H1 (cell line): ENCODE results near the gene STOML1. TPM values are rescaled to one million over a fixed set of nuclear protein-coding genes. Genes with fewer than 3 reads are reported as not detected.

ENCODE experiments used
- CTCF ChIA-PET: fragments of 300-600 bp; sonication (Branson Sonifier 250); formaldehyde crosslinking; loops from one replicate; lab custom pipeline; 2021; ENCODE audit not compliant: partially characterized antibody; lab: Charles Lee
- POLR2A ChIA-PET: fragments of 300-600 bp; sonication (Branson Sonifier 250); formaldehyde crosslinking; loops from one replicate; lab custom pipeline; 2021; ENCODE audit warnings: inconsistent platforms; ENCODE audit not compliant: partially characterized antibody; lab: Charles Lee
- DNase-seq, 2 experiments: peaks; one replicate each; pipeline versions ENCODE4 v3.0.0 to v3.0.0-alpha.2; 2010 to 2022; ENCODE audit warnings: low spot score in 2 of 2, low read depth in 1 of 2, mixed read lengths in 1 of 2
- FAIRE-seq: peaks from 2 replicates; lab custom pipeline; 2011; peaks lifted over from hg19 to GRCh38; lab: Jason Lieb, UNC
- H2AFZ ChIP-seq: 2 replicates; pipeline ENCODE4 v1.8.1; 2012; ENCODE audit warnings: low read length, inconsistent platforms
- H2AK5ac ChIP-seq: 2 replicates; pipeline ENCODE4 v1.6.1; 2013; ENCODE audit warnings: low read depth, low read length
- H2BK120ac ChIP-seq: replicated peaks from 2 replicates; pipeline ENCODE3; 2013; ENCODE audit warnings: low read depth, low read length, inconsistent platforms
- H2BK12ac ChIP-seq: 2 replicates; pipeline ENCODE4 v1.6.1; 2013; ENCODE audit warnings: low read depth, low read length
- H2BK15ac ChIP-seq: 2 replicates; pipeline ENCODE4 v1.6.1; 2013; ENCODE audit warnings: low read length
- H2BK20ac ChIP-seq: 2 replicates; pipeline ENCODE4 v1.6.1; 2013; ENCODE audit warnings: low read length
- H2BK5ac ChIP-seq: 2 replicates; pipeline ENCODE4 v1.6.1; 2013; ENCODE audit warnings: low read depth, low read length
- H3K14ac ChIP-seq: 2 replicates; pipeline ENCODE4 v1.6.1; 2013; ENCODE audit warnings: inconsistent platforms; ENCODE audit not compliant: insufficient read length
- H3K18ac ChIP-seq: 2 replicates; pipeline ENCODE4 v1.6.1; 2013; ENCODE audit warnings: low read length; ENCODE audit errors: extremely low read depth
- H3K23ac ChIP-seq: 2 replicates; pipeline ENCODE4 v1.6.1; 2013; ENCODE audit warnings: inconsistent platforms; ENCODE audit not compliant: insufficient read length
- H3K23me2 ChIP-seq: 2 replicates; pipeline ENCODE4 v1.6.1; 2013; ENCODE audit warnings: low read depth, low read length
- H3K27ac ChIP-seq: 2 replicates; pipeline ENCODE4 v1.6.1; 2011; ENCODE audit warnings: low read depth, low read length, inconsistent platforms
- H3K27me3 ChIP-seq, 4 experiments: replicated peaks in 1 of 4; 1 replicate in 1 of 4; 2 replicates in 3 of 4; pipeline versions ENCODE4 v1.6.1 to v1.8.1; 2011 to 2013; ENCODE audit warnings: low read length in 3 of 4, mild to moderate bottlenecking in 3 of 4, inconsistent platforms in 2 of 4, mixed read lengths in 2 of 4, moderate library complexity in 1 of 4; ENCODE audit not compliant: control insufficient read depth in 3 of 4, insufficient read depth in 3 of 4; ENCODE audit errors: extremely low read depth in 1 of 4
- H3K36me3 ChIP-seq, 4 experiments: 2 replicates each; pipeline versions ENCODE4 v1.6.1 to v1.8.1; 2011 to 2013; ENCODE audit warnings: mild to moderate bottlenecking in 4 of 4, low read length in 3 of 4, moderate library complexity in 2 of 4, control low read depth in 1 of 4, inconsistent platforms in 1 of 4; ENCODE audit not compliant: insufficient read depth in 4 of 4, control insufficient read depth in 2 of 4
- H3K4ac ChIP-seq: replicated peaks from 2 replicates; pipeline ENCODE3; 2013; ENCODE audit warnings: low read length, low read depth, mixed read lengths, inconsistent platforms; ENCODE audit not compliant: insufficient read length
- H3K4me1 ChIP-seq, 4 experiments: replicated peaks in 1 of 4; 1 replicate in 1 of 4; 2 replicates in 3 of 4; pipeline versions ENCODE4 v1.6.1 to v1.8.1; 2011 to 2013; ENCODE audit warnings: low read length in 3 of 4, inconsistent platforms in 2 of 4, mixed read lengths in 1 of 4; ENCODE audit not compliant: insufficient read depth in 4 of 4, control insufficient read depth in 3 of 4
- H3K4me2 ChIP-seq, 2 experiments: 2 replicates each; pipeline versions ENCODE4 v1.6.1 to v1.8.1; 2011 to 2013; ENCODE audit warnings: low read depth in 2 of 2, low read length in 2 of 2, control low read depth in 1 of 2, inconsistent platforms in 1 of 2, mild to moderate bottlenecking in 1 of 2; ENCODE audit not compliant: insufficient read depth in 1 of 2
- H3K4me3 ChIP-seq, 4 experiments: fragments of 200-600, 300-600 bp in 1 of 4; sonication (generic), shearing (Covaris generic), sonication (Bioruptor Twin) in 1 of 4; 2 replicates each; pipeline versions ENCODE4 v1.5.1 to v1.8.1; 2011 to 2016; ENCODE audit warnings: low read length in 4 of 4, low read depth in 3 of 4, control low read depth in 2 of 4, inconsistent platforms in 2 of 4, mild to moderate bottlenecking in 2 of 4, mixed read lengths in 1 of 4, moderate library complexity in 1 of 4; ENCODE audit not compliant: insufficient read depth in 2 of 4; ENCODE audit errors: extremely low read depth in 1 of 4
- H3K56ac ChIP-seq: replicated peaks from 2 replicates; pipeline ENCODE3; 2013; ENCODE audit warnings: low read depth, mild to moderate bottlenecking, mixed read lengths, low read length, inconsistent platforms; ENCODE audit not compliant: insufficient read length
- H3K79me1 ChIP-seq: 2 replicates; pipeline ENCODE4 v1.6.1; 2013; ENCODE audit warnings: low read depth, low read length, control low read depth
- H3K79me2 ChIP-seq, 2 experiments: 2 replicates each; pipeline versions ENCODE4 v1.6.1 to v1.8.1; 2012 to 2013; ENCODE audit warnings: low read length in 2 of 2, mild to moderate bottlenecking in 2 of 2, inconsistent platforms in 1 of 2; ENCODE audit not compliant: insufficient read depth in 2 of 2, control insufficient read depth in 1 of 2
- H3K9ac ChIP-seq, 4 experiments: replicated peaks in 1 of 4; 1 replicate in 1 of 4; 2 replicates in 3 of 4; pipeline versions ENCODE4 v1.6.1 to v1.8.1; 2011 to 2013; ENCODE audit warnings: low read depth in 3 of 4, low read length in 3 of 4, control low read depth in 2 of 4, mild to moderate bottlenecking in 2 of 4, moderate library complexity in 2 of 4, inconsistent platforms in 1 of 4; ENCODE audit errors: extremely low read depth in 1 of 4
- H3K9me3 ChIP-seq, 2 experiments: 2 replicates each; pipeline versions ENCODE4 v1.6.1 to v1.8.1; 2012 to 2013; ENCODE audit warnings: mild to moderate bottlenecking in 2 of 2, moderate library complexity in 2 of 2, control low read depth in 1 of 2, inconsistent platforms in 1 of 2, low read depth in 1 of 2, low read length in 1 of 2, mixed read lengths in 1 of 2; ENCODE audit not compliant: insufficient read depth in 2 of 2
- H4K20me1 ChIP-seq, 2 experiments: replicated peaks in 1 of 2; 2 replicates each; pipeline versions ENCODE3 to v1.8.1; 2011 to 2013; ENCODE audit warnings: inconsistent platforms in 2 of 2, low read length in 2 of 2, mild to moderate bottlenecking in 1 of 2; ENCODE audit not compliant: insufficient read depth in 2 of 2, control insufficient read depth in 1 of 2
- H4K5ac ChIP-seq: 2 replicates; pipeline ENCODE4 v1.6.1; 2013; ENCODE audit warnings: low read length, low read depth, mixed read lengths, inconsistent platforms; ENCODE audit not compliant: insufficient read length
- H4K8ac ChIP-seq: 2 replicates; pipeline ENCODE4 v1.8.0; 2013; ENCODE audit warnings: mild to moderate bottlenecking, moderate library complexity, low read length, inconsistent platforms; ENCODE audit not compliant: insufficient read depth; ENCODE audit errors: extremely low read depth
- H4K91ac ChIP-seq: replicated peaks from 2 replicates; pipeline ENCODE3; 2013; ENCODE audit warnings: low read length, mixed read lengths, inconsistent platforms; ENCODE audit not compliant: insufficient read length
- ASH2L ChIP-seq: fragments of 200-600, 300-600 bp; sonication (generic); IDR thresholded peaks from one replicate; pipeline ENCODE4 v1.7.1; 2017; ENCODE audit warnings: low read length
- CEBPB ChIP-seq: IDR thresholded peaks from 2 replicates; pipeline ENCODE4 v1.6.1; 2012; ENCODE audit warnings: low read depth, low read length
- CHD2 ChIP-seq: IDR thresholded peaks from 2 replicates; pipeline ENCODE4 v1.6.1; 2012; ENCODE audit warnings: low read length, improper control_type of control experiment
- CTBP2 ChIP-seq: IDR thresholded peaks from 2 replicates; pipeline ENCODE4 v1.7.0; 2011; ENCODE audit warnings: borderline replicate concordance, mild to moderate bottlenecking, moderate library complexity, mixed read lengths, low read length; ENCODE audit not compliant: insufficient read depth, insufficient read length
- E2F6 ChIP-seq: IDR thresholded peaks from 2 replicates; pipeline ENCODE4 v1.6.1; 2012; ENCODE audit warnings: inconsistent platforms
- FOSL1 ChIP-seq: IDR thresholded peaks from 2 replicates; pipeline ENCODE4 v1.6.1; 2011; ENCODE audit warnings: mild to moderate bottlenecking, low read depth, low read length, moderate library complexity; ENCODE audit not compliant: insufficient read depth
- GABPA ChIP-seq: IDR thresholded peaks from 2 replicates; pipeline ENCODE4 v1.6.1; 2011; ENCODE audit warnings: mild to moderate bottlenecking, low read length, moderate library complexity, borderline replicate concordance; ENCODE audit not compliant: insufficient read depth
- HDAC2 ChIP-seq, 2 experiments: fragments of 300-600 bp in 1 of 2; sonication (generic) in 1 of 2; IDR thresholded peaks; 2 replicates each; pipeline ENCODE4 v1.6.1; 2011 to 2012; ENCODE audit warnings: low read depth in 2 of 2, low read length in 2 of 2, mild to moderate bottlenecking in 2 of 2, moderate library complexity in 2 of 2, borderline replicate concordance in 1 of 2, inconsistent platforms in 1 of 2
- RBBP5 ChIP-seq: IDR thresholded peaks from 2 replicates; pipeline ENCODE4 v1.7.1; 2012; ENCODE audit warnings: low read depth, mild to moderate bottlenecking, inconsistent platforms, low read length, moderate library complexity, borderline replicate concordance
- RFX5 ChIP-seq: IDR thresholded peaks from 2 replicates; pipeline ENCODE4 v1.6.1; 2011; ENCODE audit warnings: low read depth, low read length, improper control_type of control experiment, borderline replicate concordance
- RXRA ChIP-seq: IDR thresholded peaks from 2 replicates; pipeline ENCODE4 v1.6.1; 2011; ENCODE audit warnings: low read depth, mild to moderate bottlenecking, low read length, moderate library complexity; ENCODE audit not compliant: insufficient read depth
- SP2 ChIP-seq: IDR thresholded peaks from 2 replicates; pipeline ENCODE4 v1.6.1; 2012; ENCODE audit warnings: mild to moderate bottlenecking, low read length, inconsistent platforms
- SP4 ChIP-seq: IDR thresholded peaks from 2 replicates; pipeline ENCODE4 v1.6.1; 2012; ENCODE audit warnings: low read length, inconsistent platforms
- WGBS, 2 experiments: shearing (Covaris generic) in 1 of 2; methylation state at CpG; one replicate each; pipeline versions ENCODE4 v1.1.6 to v1.1.7; 2013 to 2015; ENCODE audit warnings: low lambda C conversion rate in 2 of 2, mixed read lengths in 2 of 2, inconsistent platforms in 1 of 2, low coverage in 1 of 2, missing lambda C conversion rate in 1 of 2; ENCODE audit not compliant: insufficient replicate concordance in 2 of 2, insufficient coverage in 1 of 2, insufficient read length in 1 of 2; ENCODE audit errors: extremely low coverage in 1 of 2, missing lambda C conversion rate in 1 of 2; 5-methylcytosine and 5-hydroxymethylcytosine counted together
- polyA plus RNA-seq, 7 experiments: library from polyadenylated mRNA; depleted of rRNA in 3 of 7; stranded (reverse) in 5 of 7; unstranded in 2 of 7; fragments of >200 nt in 5 of 7; fragments of 200-250 nt in 2 of 7; gene quantifications; 1 replicate in 5 of 7; 2 replicates in 1 of 7; 4 replicates in 1 of 7; pipeline versions ENCODE4 v1.2.1 to v1.2.3, GENCODE V29; 2011 to 2013; ENCODE audit warnings: missing spikeins in 2 of 7, mixed read lengths in 2 of 7
- total RNA-seq: library from RNA; stranded (reverse); fragmentation: NEBNext Ultra II Directional; extraction: Animal tissue kit (Norgen Biotek cat#: 25700); gene quantifications from 2 replicates; pipeline ENCODE4 v1.2.1, GENCODE V29; 2021

Gene STOML1
- total and polyA plus RNA-seq, 2 of the 8 experiments (the other 6 are each of a cell fraction or from before 2014, with no cell fraction given): 2.6 to 3.2 TPM

- Histone ChIP-seq H3K9ac (no peak overlapping the region), H2BK15ac (no peak overlapping the region), H4K8ac (no peak overlapping the region), H2BK5ac (no peak overlapping the region), H3K4me2 (no peak overlapping the region), H2AFZ (no peak overlapping the region), H3K14ac (no peak overlapping the region), H2BK120ac (no peak overlapping the region), H3K18ac (no peak overlapping the region), H3K9me3 (no peaks in the 10 kb centered on the region), H3K27me3 (no peaks in the 10 kb centered on the region), H4K91ac (no peak overlapping the region), H3K79me1 (no peaks in the 10 kb centered on the region), H3K23me2 (no peaks in the 10 kb centered on the region), H2AK5ac (no peak overlapping the region), H4K5ac (no peak overlapping the region), H3K56ac (no peak overlapping the region), H3K79me2 (no peaks in the 10 kb centered on the region), H2BK20ac (no peak overlapping the region), H3K4me3 (no peak overlapping the region), H3K27ac (no peak overlapping the region), H2BK12ac (no peak overlapping the region), H4K20me1 (peaks cover 0 to 2% of the 10 kb centered on the region in 2 experiments), H3K23ac (no peak overlapping the region), H3K4ac (no peak overlapping the region), H3K36me3 (no peaks in the 10 kb centered on the region), H3K4me1 (no peaks in the 10 kb centered on the region; a peak in 1 of 7 replicates)
- POLR2A ChIA-PET: interaction anchor here (1.0 kb wide), 1 partner anchor 15 kb away, joined by 3 read pairs; no protein-coding TSS in a partner anchor
- 96% methylated on average over 5 of the region's 6 CpGs; no CpG with 5 or more reads in 1 of the 2 experiments for WGBS, 2 experiments
- DNase-seq (no peak), FAIRE-seq (no peak)
- CTCF ChIA-PET: interaction anchor here (0.9 to 1.9 kb wide), 5 partner anchors 16 to 105 kb away, joined by 3 to 6 read pairs (median 4); no protein-coding TSS in a partner anchor
- TF ChIP-seq CTBP2 (no peak), ASH2L (no peak), E2F6 (no peak), RXRA (no peak), RBBP5 (no peak), SP2 (no peak), CHD2 (no peak), HDAC2 (IDR thresholded peaks at IDR 0.05; ENCODE audit: borderline replicate concordance in 1 of 2, low read depth in 2 of 2, low read length in 2 of 2) (no peak), SP4 (no peak), CEBPB (no peak), RFX5 (no peak), FOSL1 (no peak), GABPA (no peak)
Measured at GRCh38 chr15:73942751-73943270, 49.3 kb downstream of the STOML1 start.
